Fibroblast of lung (primary cell): ENCODE results near the gene DTWD2. TPM values are rescaled to one million over a fixed set of nuclear protein-coding genes. Genes with fewer than 3 reads are reported as not detected.

Experiments
- DNase-seq, 2 donors: peaks; one replicate each; pipeline versions ENCODE4 v3.0.0 to v3.0.0-alpha.2; 2010; ENCODE audit warnings: low read depth in 2 of 2
- H2AFZ ChIP-seq: 2 replicates; pipeline ENCODE4 v1.5.1; 2012; ENCODE audit warnings: low read length, control low read depth, inconsistent platforms
- H3K27ac ChIP-seq: 2 replicates; pipeline ENCODE4 v1.5.1; 2011; ENCODE audit warnings: low read length, control low read depth; ENCODE audit not compliant: insufficient read depth
- H3K27me3 ChIP-seq: 2 replicates; pipeline ENCODE4 v1.5.1; 2011; ENCODE audit warnings: mild to moderate bottlenecking, low read length; ENCODE audit not compliant: control insufficient read depth, insufficient read depth
- H3K36me3 ChIP-seq: 2 replicates; pipeline ENCODE4 v1.5.1; 2011; ENCODE audit warnings: low read length; ENCODE audit not compliant: control insufficient read depth, insufficient read depth
- H3K4me1 ChIP-seq: 2 replicates; pipeline ENCODE4 v1.5.1; 2011; ENCODE audit warnings: low read length; ENCODE audit not compliant: control insufficient read depth, insufficient read depth; ENCODE audit errors: extremely low read depth
- H3K4me2 ChIP-seq: 2 replicates; pipeline ENCODE4 v1.5.1; 2011; ENCODE audit warnings: low read length, control low read depth; ENCODE audit not compliant: insufficient read depth; ENCODE audit errors: extremely low read depth
- H3K4me3 ChIP-seq, 4 experiments: fragments of 200-600 bp in 1 of 4; sonication (generic) in 1 of 4; replicated peaks in 1 of 4; 2 replicates each; pipeline ENCODE4 v1.5.1; 2011 to 2016; ENCODE audit warnings: low read length in 4 of 4, low read depth in 3 of 4, mild to moderate bottlenecking in 3 of 4, control low read depth in 2 of 4, inconsistent platforms in 1 of 4, mixed read lengths in 1 of 4; ENCODE audit not compliant: insufficient read depth in 1 of 4; ENCODE audit errors: control extremely low read depth in 1 of 4
- H3K79me2 ChIP-seq: 2 replicates; pipeline ENCODE4 v1.5.1; 2012; ENCODE audit warnings: mild to moderate bottlenecking, low read length, inconsistent platforms; ENCODE audit not compliant: control insufficient read depth, insufficient read depth
- H3K9ac ChIP-seq: 2 replicates; pipeline ENCODE4 v1.5.1; 2011; ENCODE audit warnings: mild to moderate bottlenecking, low read length, control low read depth; ENCODE audit not compliant: insufficient read depth
- H3K9me3 ChIP-seq: 2 replicates; pipeline ENCODE4 v1.5.1; 2012; ENCODE audit warnings: low read depth, low read length; ENCODE audit not compliant: control insufficient read depth, insufficient read depth
- H4K20me1 ChIP-seq: 2 replicates; pipeline ENCODE4 v1.5.1; 2011; ENCODE audit warnings: low read length; ENCODE audit not compliant: control insufficient read depth, insufficient read depth; ENCODE audit errors: extremely low read depth
- EZH2 ChIP-seq: IDR thresholded peaks from 2 replicates; pipeline ENCODE4 v1.5.1; 2012; ENCODE audit warnings: low read length, control low read depth, mild to moderate bottlenecking; ENCODE audit errors: missing control alignments
- polyA plus RNA-seq, 2 donors: library from polyadenylated mRNA; depleted of rRNA in 1 of 2; stranded (reverse) in 1 of 2; unstranded in 1 of 2; fragments of >200 nt; gene quantifications; 2 replicates each; pipeline ENCODE4 v1.2.1, GENCODE V29; 2011 to 2012; ENCODE audit warnings: missing spikeins in 1 of 2
- total RNA-seq: library from RNA; depleted of rRNA; stranded (reverse); fragments of >200 nt; gene quantifications from 2 replicates; pipeline ENCODE4 v1.2.1, GENCODE V29; 2014
- TF ChIP-seq, protein P1 (sequence below), 2 donors: IDR thresholded peaks in 1 of 2; conservative IDR thresholded peaks in 1 of 2; 1 replicate in 1 of 2; 2 replicates in 1 of 2; pipeline ENCODE4 v1.5.1; 2011 to 2012; ENCODE audit warnings: low read length in 2 of 2, control low read depth in 1 of 2, inconsistent platforms in 1 of 2, low read depth in 1 of 2, mild to moderate bottlenecking in 1 of 2

Gene DTWD2
- total and polyA plus RNA-seq, 2 donors (not counting 1 experiment from before 2014, with no cell fraction given) = 2.8 to 4.8 TPM

- no peak for DNase-seq
- Histone ChIP-seq H3K9ac (no peak overlapping the region), H4K20me1 (no peaks in the 10 kb centered on the region), H3K4me2 (no peak overlapping the region), H3K79me2 (no peaks in the 10 kb centered on the region), H3K27ac (no peak overlapping the region), H3K4me3 (no peak overlapping the region), H3K27me3 (no peaks in the 10 kb centered on the region), H2AFZ (no peak overlapping the region), H3K9me3 (no peaks in the 10 kb centered on the region), H3K36me3 (no peaks in the 10 kb centered on the region), H3K4me1 (no peaks in the 10 kb centered on the region)
- TF ChIP-seq, protein P1, sequence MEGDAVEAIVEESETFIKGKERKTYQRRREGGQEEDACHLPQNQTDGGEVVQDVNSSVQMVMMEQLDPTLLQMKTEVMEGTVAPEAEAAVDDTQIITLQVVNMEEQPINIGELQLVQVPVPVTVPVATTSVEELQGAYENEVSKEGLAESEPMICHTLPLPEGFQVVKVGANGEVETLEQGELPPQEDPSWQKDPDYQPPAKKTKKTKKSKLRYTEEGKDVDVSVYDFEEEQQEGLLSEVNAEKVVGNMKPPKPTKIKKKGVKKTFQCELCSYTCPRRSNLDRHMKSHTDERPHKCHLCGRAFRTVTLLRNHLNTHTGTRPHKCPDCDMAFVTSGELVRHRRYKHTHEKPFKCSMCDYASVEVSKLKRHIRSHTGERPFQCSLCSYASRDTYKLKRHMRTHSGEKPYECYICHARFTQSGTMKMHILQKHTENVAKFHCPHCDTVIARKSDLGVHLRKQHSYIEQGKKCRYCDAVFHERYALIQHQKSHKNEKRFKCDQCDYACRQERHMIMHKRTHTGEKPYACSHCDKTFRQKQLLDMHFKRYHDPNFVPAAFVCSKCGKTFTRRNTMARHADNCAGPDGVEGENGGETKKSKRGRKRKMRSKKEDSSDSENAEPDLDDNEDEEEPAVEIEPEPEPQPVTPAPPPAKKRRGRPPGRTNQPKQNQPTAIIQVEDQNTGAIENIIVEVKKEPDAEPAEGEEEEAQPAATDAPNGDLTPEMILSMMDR (conservative IDR thresholded peaks at IDR 0.05 in 1 of 2, IDR thresholded peaks at IDR 0.05 in 1 of 2; ENCODE audit: low read depth in 1 of 2, low read length in 2 of 2) = no peak
- no peak for TF ChIP-seq EZH2
Observed at GRCh38 chr5:118806571-118806970, 181.8 kb downstream of the DTWD2 start.

DNA sequence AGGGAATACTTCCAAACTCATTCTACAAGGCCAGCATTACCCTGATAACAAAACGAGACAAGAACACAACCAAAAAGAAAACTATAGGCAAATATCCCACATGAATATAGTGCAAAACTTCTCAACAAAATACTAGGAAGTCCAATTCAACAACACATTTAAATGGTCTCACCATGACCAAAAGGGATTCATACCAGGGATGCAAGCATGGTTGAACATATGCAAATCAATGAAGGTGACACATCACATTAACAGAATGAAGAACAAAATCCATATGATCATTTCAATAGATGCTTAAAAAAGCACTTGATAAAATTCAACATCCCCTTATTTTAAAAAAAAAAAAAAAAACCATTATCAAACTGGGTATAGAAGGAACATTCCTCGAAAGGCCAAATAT, 186.0 kb downstream of the DTWD2 start:
- H3K27me3 ChIP-seq = no peaks in the 10 kb centered on the region
- no peak for TF ChIP-seq EZH2
- TF ChIP-seq, protein P1 (conservative IDR thresholded peaks at IDR 0.05 in 1 of 2, IDR thresholded peaks at IDR 0.05 in 1 of 2; ENCODE audit: low read depth in 1 of 2, low read length in 2 of 2) = no peak
- DNase-seq = no peak

DNA sequence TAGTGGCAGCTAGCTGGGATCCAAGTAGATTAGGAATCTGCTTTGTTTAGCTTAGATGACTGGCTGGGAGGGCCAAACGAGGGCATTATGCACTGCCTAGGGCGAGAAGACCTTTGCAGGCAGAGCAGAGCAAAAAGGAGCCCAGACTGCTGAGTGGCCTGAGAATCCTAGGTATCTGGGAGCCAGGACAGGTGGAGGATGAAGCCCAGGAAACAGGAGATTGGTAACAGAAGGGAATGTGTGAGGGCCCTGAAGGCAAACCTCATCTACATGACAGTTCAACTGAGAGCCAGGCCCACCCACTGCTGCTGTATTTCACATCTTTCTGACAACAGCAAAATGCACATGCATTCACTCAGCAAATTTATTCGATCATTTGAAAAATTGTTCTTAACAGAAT, 192.3 kb downstream of the DTWD2 start:
- Histone ChIP-seq H3K27me3 (no peaks in the 10 kb centered on the region), H3K79me2 (no peaks in the 10 kb centered on the region), H3K4me2 (no peak overlapping the region), H3K9ac (no peak overlapping the region), H4K20me1 (no peaks in the 10 kb centered on the region), H3K4me1 (no peaks in the 10 kb centered on the region), H3K4me3 (no peak overlapping the region), H3K36me3 (no peaks in the 10 kb centered on the region), H3K9me3 (no peaks in the 10 kb centered on the region), H2AFZ (no peak overlapping the region), H3K27ac (no peak overlapping the region)
- no peak for TF ChIP-seq EZH2
- TF ChIP-seq, protein P1 (conservative IDR thresholded peaks at IDR 0.05 in 1 of 2, IDR thresholded peaks at IDR 0.05 in 1 of 2; ENCODE audit: low read depth in 1 of 2, low read length in 2 of 2) = no peak
- no peak for DNase-seq

More for the DNA sequence above, 186.0 kb downstream of the DTWD2 start:
- Histone ChIP-seq H3K27ac (no peak overlapping the region), H3K4me2 (no peak overlapping the region), H3K36me3 (no peaks in the 10 kb centered on the region), H3K9me3 (no peaks in the 10 kb centered on the region), H2AFZ (no peak overlapping the region), H3K4me1 (no peaks in the 10 kb centered on the region), H3K4me3 (no peak overlapping the region), H4K20me1 (no peaks in the 10 kb centered on the region), H3K79me2 (no peaks in the 10 kb centered on the region), H3K9ac (no peak overlapping the region)
